ENCODE data around the gene TIAM2.
"Not testable (repeated sequence)": the region's sequence is repeated elsewhere in the genome, so short reads cannot be mapped to it uniquely, and the experiment has no call there.

Gene TIAM2

DNA sequence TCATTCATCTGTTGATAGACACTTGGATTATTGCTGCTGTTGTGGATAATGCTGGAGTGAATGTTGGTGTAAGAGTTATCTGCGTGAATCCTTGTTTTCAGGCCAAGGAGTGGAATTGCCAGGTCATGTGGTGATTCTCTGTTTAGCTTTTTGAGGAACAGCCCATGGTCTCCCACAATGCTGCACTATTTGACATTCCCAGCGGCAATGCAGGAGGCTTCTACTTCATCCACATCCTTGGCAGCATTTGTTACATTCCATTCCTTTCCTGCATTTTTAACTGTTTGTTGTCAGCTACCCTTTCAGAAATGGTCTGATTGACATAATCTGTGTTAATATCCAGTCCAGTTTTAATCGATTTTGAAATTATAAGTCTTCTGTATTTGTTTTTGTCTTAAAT, 217.0 kb downstream of the TIAM2 start:
- no peak for DNase-seq

DNA sequence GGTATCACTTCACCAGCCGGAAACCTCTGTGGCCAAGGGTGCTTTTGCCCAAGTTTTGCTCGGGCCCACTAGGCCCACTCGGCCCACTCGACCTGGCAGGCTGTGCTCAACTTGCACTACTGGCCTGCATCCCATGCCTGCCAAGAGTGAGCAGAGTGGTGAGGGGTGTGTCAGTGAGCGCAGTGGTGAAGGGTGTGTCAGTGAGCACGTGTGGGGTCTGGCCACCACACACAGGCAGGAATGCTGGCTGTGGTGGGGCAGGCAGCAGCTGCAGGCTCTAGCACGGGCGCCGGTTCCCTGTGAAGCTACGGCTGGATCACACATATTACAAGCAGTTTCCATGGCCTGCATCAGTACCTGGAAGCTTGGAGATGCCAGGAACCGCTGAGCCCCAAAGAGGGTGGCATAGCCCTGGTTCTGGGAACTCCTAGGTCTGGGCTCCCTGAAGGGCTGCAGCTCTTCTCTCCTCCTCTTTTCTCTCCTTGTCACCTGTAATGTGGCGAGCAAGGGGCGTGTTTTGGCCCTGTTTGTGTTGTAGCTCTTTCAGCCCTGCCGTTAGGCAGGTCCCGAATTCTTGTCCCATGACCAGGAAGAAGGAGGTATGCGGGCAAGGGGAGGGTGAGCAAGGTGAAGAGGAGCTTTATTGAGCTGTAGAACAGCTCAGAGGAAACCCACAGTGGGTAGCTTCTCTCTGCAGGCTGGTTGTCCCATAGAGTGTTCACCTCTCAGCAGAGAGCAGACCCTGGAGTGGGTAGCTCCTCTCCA, 217.7 kb downstream of the TIAM2 start:
- DNase-seq, result no peak

DNA sequence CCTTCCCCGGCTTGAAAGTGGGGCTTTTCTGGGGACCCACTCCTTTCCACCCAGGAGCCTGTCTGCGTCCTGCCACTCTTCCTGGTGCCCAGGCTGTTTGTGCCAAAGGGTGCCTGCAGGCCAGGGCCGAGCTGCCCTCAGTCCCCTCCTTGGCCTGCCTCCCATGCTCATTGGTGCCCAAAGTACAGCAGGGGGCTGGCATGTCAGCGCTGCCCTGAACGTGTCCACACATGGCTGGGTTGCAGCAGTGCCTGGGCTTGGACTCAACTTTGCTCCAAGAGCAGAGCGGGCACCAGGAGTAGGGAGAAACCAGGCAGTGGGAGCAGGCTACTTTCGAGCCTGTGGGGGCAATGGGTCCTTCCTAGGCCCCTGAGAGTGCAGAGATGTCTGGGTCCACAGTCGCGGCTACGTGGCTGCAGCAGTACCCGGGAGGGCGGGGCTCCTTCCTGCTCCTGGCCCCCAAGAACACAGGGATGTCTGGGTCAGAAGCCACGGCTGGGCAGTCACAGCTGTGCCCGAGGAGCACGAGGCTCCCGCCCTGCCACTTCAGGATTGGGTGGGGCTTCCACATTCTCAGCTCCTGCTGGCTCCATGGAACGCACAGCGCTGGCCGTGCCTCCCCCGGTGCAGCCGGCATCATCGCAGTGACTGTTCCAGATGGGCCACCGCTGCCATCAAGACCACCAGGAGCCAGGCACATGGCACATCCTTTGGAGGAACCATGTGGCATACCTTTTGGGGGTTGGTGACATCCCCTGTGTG, 218.7 kb downstream of the TIAM2 start:
- no peak for DNase-seq

DNA sequence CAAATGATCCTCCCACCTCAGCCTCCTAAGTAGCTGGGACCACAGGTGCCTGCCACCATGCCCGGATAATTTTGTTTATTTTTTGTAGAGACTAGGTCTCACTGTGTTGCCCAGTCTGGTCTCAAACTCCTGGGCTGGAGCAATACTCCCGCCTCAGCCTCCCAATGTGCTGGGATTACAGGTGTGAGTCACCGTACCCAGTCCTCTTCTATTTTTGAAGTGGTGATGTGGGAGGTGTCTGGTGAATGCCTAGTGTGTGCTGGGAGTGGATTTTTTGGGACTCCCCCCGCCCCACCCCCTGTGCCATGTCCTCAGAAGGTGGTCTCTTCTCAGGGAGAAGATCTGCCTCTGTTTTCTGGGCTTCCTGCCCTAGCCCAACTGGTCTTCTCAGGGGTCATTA, 220.8 kb downstream of the TIAM2 start:
- no peak for DNase-seq

DNA sequence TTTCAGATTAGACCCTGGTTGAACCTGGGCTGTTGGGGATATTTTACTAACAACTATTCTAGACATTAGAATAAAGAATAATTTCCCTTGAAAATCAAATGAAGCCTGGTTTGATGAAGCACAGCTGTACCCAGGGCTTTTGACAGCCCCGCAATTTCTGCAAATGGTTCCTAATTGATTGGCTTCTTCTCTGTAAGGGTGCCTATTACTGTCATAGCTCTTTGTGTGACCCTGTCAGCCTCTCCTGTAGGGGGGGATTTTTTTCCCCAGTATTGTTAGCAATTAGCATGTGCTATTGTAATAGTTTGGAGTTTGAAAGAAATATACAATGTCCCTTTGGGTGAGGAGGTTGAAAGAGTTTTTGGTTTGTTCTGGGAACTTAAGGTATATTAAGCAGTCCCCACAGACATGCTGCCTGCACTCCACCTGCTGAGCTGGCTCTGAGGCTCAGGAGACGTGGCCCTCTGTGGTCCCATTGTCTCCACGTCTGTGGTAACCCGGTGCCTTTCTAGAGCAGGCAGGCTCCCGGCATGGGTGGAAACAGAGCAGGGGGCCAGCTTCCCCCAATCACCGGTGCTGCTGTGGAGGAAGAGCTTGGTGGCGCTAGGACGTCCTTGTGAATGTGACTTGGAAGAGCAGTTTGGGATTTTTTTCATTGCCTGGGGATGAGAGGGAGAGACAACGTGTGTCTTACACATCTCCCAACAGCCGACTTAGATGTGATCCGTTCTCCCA, 221.4 kb downstream of the TIAM2 start:
- peak; percentile 72 for DNase-seq

DNA sequence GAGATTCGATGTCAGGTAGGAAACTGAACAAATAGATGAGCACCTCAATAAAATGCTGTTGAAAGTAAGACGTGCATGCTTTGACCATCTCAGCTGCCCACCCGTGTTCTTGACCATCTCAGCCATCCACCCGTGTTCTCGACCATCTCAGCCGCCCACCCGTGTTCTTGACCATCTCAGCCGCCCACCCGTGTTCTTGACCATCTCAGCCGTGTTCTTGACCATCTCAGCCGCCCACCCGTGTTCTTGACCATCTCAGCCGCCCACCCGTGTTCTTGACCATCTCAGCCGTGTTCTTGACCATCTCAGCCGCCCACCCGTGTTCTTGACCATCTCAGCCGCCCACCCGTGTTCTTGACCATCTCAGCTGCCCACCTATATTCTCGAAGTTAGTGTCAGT, 223.6 kb downstream of the TIAM2 start:
- DNase-seq, result not testable (repeated sequence)

DNA sequence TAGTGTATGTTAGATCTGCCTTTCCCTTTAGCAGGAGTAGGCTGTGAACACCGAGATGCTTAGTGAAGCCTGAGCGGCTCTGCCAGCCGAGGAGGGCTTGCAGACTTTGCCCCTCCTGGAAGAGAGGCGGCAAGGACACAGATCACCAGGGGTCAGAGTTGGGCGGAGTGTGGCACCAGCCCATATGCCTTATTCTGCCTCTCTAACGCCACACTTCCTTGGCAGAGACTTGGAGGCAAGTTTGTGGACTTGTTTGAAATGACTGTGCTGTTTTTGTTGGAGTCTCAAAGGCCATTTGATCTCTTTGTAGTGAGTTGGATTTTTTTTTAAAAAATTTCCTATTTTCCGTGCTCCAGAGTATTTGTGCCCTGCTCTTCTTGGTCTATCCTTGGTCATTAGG, 224.2 kb downstream of the TIAM2 start:
- DNase-seq, result no peak

DNA sequence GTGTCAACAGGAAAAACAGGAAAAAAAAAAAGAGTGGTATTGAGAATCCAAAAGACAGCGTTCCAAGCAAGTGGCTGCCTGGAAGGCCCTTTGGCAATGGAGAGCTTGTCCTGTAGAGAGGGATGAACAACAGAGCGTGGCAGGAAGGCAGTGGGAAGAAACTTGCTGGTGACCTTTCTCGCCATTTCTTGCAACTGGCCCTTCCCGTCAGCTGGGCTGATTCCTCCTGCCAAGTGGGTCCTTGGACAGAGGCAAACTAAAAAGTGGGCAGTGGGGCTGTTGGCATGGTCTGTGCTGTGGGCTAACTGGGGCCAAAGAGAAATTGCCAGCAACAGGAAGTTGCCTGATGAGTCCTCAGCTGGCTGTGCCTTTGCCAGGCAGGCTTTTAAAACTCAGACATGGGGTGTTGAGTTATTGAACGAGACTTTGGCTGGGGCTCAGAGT, 224.8 kb downstream of the TIAM2 start:
- no peak for DNase-seq

DNA sequence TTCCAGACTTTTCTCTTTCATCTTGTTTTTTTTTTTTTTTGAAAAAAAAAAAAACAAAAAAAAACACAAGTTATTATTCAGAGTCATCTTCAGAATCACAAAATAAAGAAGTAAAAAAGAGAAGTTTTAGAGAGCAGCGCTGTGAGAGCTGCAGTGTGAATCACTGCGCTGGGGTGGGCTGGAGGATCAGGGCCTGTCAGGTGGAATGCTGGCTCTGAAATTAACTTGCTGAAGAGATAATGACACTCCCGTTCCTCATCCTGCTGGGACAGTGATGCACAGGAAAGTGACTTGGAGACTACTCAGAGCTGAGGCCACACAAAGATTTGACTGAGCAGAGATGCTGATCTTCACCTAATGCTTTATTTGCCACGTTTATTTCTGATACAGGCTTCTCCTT, 226.0 kb downstream of the TIAM2 start:
- DNase-seq, result no peak

DNA sequence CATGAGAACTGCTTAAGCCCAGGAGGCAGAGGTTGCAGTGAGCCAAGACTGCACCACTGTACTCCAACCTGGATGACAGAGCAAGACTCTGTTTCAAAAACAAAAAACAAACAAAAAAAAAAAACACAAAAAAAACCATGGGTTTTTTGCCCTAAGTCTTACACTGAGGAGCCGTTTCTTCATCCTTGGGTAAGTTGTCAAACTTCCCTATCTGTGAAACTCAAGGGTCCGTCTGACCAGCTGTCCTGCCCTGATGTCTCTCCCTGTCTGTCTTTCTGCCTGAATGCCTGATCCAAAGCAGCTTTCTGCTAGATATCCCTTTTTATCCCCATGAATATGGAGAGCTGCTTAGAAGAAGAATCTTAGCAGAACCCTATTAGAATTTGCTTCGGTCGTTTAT, 227.4 kb downstream of the TIAM2 start:
- DNase-seq, result no peak

DNA sequence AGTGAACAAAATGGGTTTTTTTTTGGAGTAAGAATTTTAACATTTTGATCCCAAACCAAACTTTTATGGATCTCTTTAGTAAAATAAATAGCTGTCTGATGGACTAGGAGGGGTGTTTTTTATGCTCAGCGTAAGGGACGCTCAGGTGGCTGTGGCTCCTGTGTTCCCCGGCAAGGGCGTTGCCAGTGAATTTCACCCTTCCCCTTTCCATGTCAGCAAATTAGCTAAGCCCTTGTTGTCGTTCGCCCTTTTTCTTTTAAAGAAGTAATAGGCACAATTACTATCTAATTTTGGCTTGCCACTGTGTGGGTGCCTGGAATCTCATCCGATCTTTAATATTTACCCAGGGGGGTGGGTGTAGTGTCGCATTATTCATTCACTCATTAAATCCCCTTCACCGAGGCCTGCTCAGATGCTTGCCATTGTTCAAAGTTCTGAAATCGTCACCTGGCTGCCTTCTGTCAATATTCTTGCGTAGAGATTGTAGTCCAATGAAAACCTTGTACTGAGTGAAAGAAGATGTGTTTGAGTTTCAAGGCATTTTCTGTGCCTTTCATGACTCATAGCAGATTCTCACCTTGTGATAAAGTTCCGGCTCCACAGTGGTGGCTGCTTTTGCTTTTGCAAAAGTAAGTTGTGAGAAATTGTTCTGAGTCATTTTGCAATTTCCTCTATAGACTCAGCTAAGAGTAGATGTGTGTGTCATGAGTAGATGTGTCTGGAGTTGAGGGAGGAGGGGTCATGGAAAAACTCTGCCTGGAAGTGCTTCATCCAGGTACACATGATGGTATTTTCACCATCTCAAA, 228.7 kb downstream of the TIAM2 start:
- DNase-seq, result no peak

DNA sequence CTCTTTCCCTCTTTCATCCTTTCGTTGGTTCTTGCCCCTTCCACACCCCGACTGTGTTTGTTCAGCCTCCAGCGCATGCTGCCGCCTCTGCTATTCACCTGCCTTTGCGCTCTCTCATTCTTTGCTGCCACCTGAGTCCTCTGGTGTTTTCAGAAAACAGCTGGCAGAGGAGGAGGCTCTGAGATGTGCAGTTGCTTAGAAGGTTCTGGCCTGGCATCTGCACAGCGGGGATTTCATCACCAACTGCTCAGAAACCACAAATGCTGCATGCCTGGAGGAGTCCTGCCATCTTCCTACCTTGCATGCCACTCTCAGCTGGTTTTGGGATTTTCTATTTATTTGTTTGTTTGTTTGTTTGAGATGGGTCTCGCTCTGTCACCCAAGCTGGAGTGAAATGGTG, 229.5 kb downstream of the TIAM2 start:
- no peak for DNase-seq

DNA sequence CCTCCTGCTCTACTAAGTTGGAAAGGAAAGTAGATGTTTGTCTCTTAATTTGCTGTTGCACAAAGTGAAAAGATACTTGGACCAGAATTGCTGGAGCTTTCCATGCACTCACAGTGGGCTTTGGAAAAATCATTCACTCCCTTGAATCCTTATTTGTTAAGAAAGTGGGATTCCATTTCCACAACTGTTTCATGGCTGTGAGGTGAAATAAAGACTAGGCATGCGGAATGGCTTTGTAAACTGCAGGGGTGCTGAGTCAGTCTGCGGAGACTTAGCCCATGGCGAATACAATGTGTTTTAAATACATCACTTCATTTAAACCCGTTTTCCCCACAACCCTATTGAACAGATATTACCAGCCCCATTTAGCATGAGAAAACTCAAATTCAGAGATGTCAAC, 231.9 kb downstream of the TIAM2 start:
- DNase-seq, result no peak

DNA sequence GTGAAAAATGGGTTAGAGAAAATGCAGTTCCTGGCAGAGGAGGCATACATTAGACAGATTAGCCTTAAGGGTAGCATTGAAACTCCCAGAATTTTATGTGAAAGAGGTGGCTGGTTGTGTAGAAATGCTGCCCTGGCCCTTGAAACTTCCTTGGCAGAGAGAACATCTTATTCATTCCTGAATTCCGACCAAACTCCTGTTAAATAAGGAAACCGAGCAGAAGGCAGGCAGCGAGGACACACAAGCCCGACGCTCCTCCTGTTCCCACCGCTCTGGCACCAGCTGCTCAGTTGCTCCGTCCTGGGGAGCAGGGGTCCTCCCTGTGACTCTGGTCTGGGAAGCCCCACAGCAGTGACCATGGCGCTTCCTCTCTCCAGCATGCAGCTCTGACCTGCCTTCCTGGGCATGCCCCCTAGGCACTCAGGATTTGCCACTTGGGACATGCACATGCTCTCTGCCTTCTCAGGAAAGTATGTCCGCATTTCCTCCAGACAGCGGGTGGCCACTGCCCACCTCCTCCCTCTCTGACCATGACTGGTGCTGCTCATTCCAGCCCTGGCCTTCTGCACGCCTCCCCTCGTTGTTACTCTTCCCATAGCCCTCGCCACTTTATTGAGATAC, 233.5 kb downstream of the TIAM2 start:
- DNase-seq, result no peak

DNA sequence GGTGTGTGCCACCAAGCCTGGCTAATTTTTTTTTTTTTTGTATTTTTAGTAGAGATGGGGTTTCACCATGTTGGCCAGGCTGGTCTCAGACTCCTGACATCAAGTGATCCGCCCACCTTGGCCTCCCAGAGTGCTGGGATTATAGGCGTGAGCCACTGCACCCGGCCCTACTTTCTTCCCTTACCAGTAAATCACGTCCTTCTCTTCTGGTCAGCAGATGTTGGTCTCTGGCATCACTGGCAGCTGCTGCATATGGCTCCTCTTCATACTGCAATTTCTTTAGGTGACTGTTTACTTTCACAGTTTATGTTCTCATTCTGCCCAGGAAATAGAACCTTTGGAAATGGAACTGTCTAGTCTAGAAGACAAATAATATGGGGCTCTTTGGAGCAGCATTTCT, 235.9 kb downstream of the TIAM2 start:
- DNase-seq, result not testable (repeated sequence)

DNA sequence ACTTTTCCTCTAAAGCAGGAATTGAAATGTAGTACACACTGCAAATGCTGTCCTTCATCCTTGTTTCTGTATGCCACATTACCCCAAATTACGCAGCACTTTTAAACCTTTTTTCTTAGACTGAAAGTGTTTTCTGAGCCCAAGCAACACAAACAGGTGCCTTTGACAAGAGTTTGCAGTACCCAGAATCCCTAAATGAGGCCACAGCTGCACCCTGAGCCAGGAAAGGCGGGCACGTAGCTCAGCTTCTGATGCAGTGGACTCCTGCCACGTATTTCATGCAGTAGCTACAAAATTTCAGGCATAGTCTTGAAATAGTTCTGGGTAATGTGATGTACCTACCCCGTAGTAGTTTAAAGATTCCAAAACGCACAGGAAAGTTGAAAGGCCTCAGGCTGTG, 237.7 kb downstream of the TIAM2 start:
- DNase-seq, result no peak

DNA sequence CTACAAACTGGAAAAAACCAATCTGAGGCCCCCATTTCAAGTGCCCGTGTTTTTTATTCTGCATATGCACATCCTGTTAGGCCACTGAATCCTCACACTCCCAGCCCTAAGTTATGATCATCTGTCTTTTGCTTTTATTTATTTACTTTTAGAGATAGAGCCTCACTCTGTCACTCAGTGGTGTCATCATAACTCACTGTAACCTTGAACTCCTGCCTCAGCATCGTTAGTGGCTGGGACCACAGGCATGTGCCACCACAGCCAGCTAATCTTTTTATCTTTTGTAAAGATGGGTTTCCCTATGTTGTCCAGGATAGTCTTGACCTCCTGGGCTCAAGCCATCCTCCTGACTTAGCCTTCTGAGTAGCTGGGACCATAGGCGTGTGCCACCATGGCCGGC, 239.1 kb downstream of the TIAM2 start:
- DNase-seq, result no peak

DNA sequence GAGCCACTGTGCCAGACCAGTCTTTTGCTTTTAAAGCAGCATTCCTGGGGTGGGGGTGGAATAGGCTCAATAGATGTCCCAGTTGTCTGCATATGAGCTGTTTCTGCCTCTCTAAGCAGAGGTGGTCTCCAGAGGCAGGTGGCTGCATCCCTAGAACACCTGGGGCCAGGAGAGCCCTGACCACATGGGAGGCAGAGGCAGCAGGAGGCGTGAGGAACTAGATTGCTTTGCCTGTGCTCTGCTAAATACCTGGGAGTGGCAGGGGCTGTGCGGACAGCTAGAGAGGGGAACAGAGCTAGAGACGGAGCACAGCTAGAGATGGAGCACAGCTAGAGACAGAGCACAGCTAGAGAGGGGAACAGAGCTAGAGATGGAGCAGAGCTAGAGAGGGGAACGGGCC, 239.6 kb downstream of the TIAM2 start:
- DNase-seq, result no peak

DNA sequence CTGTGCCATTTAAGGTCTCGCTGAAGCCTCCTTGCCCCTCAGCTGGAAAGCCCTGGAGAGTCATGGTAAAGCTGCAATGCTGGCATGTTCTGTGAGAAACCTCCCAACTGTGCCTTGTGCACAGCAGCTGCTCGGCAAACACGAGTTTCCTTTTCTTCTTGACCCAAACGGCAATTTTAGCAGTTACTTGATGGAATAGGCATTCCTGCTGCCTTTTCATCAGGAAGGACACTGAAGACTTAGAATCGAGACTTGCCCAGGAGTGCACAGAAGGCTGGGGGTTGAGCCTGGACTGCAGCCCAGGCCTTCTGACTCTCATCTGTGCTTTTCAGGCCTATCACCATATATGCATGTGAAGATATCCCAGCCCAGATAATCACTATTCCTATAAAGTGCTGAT, 240.0 kb downstream of the TIAM2 start:
- DNase-seq, result no peak

DNA sequence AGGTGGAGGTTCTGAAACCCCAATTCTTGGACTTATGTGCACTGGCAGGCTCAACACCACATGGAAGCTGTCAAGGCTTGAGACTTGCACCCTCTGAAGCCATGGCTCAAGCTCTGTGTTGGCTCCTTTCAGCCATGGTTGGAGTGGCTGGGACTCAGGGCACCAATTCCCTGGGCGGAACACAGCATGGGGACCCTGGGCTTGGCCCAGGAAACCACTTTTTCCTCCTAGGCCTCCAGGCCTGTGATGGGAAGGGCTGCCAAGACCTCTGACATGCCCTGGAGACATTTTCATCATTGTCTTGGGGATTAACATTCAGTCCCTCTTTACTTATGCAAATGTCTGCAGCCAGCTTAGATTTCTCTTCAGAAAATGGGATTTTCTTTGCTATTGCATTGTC, 242.5 kb downstream of the TIAM2 start:
- no peak for DNase-seq

DNA sequence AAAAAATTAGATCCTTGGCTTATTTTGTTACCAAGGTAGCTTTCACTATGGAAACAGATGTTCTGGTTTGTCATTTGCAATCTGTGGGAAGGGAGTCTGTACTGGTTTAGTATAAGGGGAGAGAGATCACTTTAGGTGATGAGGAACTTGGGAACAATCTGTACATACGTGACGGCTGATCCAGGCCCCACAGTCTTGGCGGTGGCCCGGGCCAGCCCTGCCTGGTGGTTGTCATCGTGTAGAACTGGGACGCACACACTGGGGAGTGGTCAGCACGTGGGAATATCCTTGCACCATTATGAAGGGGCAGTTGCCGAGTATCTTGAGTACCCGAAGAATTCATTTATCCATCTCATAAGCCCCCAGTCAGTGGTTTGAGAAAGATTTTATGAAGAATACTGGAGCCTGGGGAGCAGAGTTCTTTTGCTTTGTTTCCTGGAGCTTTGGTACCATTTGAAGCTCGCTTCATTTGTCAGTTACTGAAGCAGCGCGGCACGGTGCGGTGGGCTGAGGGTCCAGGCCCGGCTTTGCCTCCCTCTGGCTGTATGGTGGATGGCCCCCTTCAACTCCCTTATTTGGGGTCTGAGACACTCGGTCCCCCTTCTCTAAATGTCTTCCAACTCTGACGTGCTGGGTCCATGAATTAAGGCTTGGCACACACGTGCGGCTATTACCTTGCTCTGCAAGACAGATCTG, 245.9 kb downstream of the TIAM2 start:
- no peak for DNase-seq

DNA sequence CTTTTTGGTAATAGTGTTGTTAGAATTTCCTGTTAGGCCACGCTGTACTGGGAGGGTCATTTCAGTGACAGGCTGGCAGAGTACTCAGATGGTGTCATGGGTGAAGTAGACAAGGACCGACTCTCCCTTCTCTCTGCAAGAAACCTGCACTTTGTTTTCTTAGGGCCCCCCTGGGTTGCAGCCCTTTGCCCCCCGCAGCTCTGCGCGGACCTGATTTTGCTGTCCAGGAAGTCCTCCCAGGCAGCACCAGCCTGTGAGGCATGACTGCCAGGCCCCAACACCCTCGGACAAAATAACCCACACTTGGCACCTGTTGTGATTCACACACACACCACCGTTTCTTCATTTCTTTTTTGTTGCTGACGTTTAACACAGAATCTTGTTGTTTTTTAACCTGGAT, 246.9 kb downstream of the TIAM2 start:
- no peak for DNase-seq
